Renal cortical epithelial cell (primary cell): ENCODE measurements around the gene TRIM8. TPM values are rescaled to one million over a fixed set of nuclear protein-coding genes. Genes with fewer than 3 reads are reported as not detected.
A peak's percentile ranks its signal among the peaks of the same experiment; 100 is the strongest.

Source experiments
- DNase-seq: peaks from one replicate; pipeline ENCODE4 v3.0.0-alpha.2; 2011; ENCODE audit warnings: low read depth
- total RNA-seq: library from RNA; depleted of rRNA; stranded (reverse); fragments of >200 nt; gene quantifications from 2 replicates; pipeline ENCODE4 v1.2.3, GENCODE V29; 2014

Gene TRIM8
- total RNA-seq, 1 donor from 2014 or later = 146 TPM

DNA sequence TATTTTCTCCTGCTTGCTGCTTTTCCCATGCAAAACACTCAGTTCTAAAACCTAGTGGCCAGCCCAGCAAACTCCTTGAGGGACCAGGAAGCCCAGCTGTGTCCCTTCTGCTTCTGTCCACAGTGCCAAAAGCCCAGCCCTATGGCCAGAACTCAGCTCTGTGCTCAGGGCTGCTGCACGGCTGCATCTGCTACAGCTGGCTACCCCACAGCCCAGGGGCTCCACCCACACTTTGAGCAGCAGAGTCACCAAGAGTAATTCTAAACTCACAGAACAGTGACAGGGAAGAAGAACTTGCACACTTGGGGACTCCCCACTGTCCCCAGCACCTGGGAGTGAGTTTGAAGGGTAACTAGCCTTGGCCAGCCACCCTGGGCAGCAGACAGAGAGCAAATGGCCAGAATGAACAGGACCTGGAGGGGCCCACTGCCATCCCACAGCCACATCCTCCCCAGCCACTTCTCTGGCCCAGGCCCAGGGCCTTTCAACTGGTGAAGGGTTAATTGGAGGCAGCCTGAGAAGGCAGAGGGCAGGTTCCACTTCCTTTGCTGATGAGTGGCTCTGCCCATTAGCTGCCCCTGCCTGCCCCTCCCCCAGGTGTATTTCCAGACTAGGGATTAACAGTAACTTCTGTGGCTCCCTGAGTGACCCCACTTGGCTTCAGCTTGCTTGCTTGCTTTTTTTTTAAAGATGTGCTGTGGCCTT lies 28.1 kb upstream of the TRIM8 start:
- peak; percentile 48 for DNase-seq

- no peak for DNase-seq
Measured at GRCh38 chr10:102617041-102617440, 27.2 kb upstream of the TRIM8 start.

- no peak for DNase-seq
Measured at GRCh38 chr10:102617816-102618215, 26.5 kb upstream of the TRIM8 start.

DNA sequence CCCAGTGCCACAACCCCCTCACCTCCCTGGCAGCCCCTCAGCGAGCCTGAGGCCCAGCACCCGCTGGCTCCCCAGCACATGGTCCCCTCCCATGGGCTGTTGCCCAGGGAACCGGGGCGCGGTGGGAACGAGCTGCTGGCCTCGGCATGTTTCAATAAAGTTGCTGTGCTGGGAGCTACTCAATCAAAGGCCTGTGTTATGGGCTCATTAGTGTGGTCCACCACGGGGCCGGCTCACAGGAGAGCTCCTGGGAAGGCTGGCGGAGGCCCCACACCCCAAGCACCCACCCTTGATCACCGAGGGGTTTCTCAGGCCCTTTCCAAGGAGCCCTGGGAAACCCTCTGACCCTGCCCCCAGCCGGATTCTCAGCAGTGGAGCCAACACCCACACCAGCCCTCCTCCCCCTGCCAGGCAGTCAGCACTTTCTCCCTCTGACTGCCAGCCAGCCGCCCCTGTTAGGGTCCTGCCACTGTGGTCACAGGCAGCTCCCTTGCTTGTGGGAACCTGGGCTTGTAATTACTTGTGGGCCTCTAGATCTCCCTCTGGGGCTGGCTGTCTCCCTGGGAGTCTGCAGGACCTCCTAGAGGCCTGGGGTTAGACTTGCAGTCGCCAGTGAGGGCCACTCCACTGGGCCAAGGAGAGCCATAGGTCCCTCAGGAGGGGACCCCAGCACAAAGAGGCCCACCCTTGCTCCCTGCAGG lies 24.8 kb upstream of the TRIM8 start:
- DNase-seq = no peak

DNA sequence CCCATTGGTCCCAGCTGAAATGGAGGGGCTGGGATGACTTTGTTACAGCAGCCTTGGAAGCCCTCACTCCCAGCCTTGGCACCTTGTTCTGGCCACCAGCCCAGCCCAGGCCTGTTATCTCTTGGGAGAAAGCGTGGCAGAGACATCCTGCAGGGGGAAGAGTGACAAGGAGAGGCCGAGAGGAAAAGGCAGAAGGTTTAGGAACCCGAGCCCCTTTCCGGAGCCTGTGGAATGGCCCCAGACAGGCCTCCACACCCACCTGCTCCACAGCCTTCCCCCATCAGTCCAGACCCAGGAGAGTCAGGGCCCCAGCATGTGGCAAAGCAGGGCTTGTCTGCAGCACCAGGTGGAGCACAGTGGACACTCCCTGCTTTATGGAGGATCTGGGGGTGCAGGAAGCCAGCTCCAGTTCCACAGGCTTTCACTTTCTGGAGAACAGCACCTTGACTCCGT lies 24.1 kb upstream of the TRIM8 start:
- no peak for DNase-seq

DNA sequence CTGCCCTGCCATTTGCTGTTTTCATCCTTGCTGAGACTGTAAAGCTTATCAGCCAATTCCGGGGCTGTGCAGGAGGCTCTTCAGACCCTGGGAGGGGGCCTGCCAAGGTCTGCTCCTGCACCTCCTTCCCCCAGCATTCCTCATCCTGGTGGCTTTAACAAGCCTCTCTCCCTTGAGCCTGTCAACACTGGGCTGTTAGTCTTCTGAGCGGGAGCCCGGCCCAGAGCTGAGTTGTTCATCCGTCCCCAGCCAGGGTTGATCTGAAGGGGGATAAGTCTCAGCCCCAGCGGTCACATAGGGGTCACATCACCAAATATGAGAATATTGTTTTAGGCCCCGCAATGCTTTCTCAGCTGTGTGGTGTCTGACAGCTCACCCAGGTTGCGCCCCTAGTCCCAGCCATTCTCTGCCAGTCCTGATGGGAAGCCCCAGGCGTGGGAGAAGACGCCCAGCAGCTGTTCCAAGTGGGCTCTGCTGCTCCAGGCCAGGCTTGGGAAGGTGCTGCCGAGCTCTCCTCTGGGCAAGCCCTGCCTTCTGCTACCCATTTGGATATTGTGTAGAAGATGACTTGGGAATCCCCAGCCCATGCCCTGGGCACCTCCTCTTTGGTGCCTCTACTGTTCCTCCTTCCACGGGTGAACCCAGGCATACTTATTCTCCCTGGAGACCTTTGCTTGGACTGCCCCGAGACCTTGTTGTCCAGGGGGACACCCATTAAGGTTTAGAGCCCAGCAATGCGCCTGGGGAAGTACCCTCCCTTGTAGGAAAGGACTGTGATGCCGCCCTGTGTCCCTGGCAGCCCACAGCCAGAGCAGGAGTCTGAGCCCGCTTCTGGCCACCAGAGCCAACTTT lies 23.5 kb upstream of the TRIM8 start:
- no peak for DNase-seq

DNA sequence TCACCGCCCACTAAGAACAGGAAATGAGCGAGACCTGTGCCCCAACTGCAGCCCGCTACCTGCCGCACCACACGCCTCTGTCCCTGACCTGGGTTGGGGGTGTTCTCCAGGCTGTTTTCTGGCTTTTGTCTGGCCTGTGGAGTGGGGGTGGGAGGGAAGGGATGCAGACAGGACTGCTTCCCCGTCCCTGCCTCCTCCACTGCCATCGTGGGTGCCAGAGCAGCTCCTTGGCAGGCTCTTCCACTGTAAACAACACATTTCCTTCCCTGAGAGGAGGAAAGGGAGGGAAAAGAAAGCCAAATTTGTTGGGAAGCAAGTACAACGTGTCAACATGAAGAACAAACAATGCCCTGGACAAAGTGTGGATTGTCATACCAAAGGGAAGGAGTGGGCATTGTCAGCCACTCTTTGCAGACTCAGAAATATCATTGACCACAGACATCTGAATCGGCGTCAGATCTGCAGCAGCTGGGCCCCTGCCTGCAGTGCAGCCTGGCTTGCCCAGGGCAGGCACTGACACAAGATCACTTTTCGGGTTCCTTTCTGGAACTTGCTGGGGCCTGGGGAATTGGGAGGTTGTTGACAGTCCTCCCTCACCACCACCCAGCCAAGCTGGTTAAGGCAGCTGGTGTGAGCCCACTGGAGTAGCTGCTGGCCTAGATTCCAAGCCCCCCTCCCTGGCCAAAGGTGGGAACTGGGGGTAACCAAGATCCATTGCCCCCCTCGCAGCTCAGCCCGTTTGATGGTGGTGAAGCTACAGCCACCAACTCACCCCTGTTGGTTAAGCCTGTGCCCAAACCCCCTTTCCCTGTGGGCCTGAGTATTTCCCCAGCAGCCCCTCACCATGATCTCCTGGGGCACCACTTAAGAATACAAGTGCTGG lies 22.6 kb upstream of the TRIM8 start:
- DNase-seq = no peak

GRCh38 chr10:102624094-102624493 lies 20.2 kb upstream of the TRIM8 start:
- no peak for DNase-seq

- no peak for DNase-seq
Measured at GRCh38 chr10:102624751-102625645, 19.3 kb upstream of the TRIM8 start.

DNA sequence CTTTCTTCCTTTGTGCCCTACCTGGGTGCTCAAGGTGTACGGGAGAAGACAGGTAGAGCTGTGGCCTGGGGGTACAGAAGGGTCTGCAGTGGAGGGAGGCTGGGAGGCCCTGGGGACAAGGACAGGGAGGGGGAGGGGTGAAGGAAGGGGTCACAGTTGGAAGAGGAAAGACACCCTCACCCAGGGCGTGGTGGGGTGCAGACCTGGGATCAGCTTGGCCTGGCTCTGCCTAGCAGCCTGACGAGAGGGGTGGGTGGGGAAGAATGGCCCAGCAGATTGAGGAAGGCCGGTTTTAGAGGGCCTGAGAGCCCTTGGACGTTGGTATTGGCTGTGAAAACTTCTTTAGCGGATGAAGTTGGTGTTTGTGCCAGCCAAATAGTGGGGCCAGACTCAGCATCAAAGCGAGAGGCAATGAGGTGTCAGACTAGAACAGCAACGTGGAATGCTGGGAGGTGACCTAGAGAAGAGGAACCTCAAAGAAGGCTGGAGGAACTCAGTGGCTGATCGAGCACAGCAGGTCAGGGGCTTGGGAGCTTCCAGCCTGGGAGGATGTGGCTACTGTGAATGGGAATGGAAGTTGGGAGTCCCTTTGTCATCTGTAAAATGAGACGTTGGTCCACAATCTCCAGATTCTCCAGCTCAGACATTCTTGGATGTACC lies 18.1 kb upstream of the TRIM8 start:
- DNase-seq = no peak

- no peak for DNase-seq
Measured at GRCh38 chr10:102627291-102627735, 17.0 kb upstream of the TRIM8 start.

GRCh38 chr10:102627736-102628293 lies 16.5 kb upstream of the TRIM8 start:
- DNase-seq = peak; percentile 83

DNA sequence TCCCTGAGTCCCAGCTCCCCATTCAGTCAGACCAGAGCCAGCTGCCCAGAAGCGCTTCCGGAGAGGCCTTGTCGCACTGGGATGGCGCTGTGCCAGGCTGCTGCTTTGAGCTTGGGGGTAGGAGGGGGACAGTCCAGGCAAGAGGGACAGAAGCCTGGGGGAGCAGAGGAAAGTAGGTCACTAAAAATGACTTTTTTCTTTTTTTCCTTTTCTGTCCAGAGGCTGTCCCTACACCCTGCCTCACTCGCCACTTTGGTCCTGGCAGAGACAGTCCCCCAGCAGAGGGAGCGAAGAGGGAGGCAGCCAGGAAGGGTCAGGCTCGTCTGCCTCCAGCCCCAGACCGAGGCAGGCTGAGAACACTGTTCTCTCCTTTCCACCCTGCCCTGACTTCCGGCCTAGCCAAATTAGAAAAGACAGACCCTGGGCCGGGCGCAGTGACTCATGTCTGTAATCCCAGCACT lies 15.8 kb upstream of the TRIM8 start:
- no peak for DNase-seq

DNA sequence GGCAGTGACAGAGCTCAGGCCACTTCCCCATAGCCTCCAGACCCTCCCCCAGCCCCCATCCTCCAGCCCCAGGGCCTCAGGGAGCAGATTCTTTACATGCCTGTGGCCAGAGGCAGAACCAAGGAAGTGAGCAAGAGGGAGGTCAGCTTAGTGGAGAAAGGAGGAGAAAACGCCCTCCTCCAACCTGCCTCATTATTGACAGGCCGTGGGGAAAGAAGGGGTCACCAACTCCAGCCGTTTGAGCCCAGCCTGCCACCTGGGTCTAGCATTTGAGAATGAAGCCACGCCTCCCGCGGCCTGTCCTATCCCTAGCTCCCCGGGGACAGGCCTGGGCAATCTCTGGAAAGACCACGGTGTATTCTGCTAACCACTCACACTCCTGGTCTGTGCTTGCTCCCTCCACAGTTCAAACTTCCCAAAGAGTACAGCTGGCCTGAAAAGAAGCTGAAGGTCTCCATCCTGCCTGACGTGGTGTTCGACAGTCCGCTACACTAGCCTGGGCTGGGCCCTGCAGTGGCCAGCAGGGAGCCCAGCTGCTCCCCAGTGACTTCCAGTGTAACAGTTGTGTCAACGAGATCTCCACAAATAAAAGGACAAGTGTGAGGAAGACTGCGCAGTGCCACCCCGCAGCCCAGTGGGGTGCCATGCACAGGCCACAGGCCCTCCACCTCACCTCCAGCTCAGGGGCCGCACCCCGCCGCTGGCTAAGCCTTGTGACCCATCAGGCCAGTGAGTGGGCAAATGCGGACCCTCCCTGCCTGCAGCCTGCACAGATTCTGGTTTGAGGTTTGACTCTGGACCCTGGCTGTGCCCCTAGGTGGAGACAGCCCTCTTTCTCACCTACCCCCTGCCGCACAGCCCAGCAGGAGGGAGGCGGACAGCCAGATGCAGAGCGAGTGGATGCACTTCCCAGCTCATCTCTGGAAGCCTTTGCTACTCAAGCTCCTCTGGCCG lies 14.3 kb upstream of the TRIM8 start:
- DNase-seq = peak; percentile 92

- no peak for DNase-seq
Measured at GRCh38 chr10:102630663-102631062, 13.6 kb upstream of the TRIM8 start.

GRCh38 chr10:102631525-102632393 lies 12.5 kb upstream of the TRIM8 start:
- no peak for DNase-seq
